GM23338 (cell line): Measurements from ENCODE around the gene ANO7.

ENCODE experiments used
- CREB1 ChIP-seq: fragments of 250-450 bp; sonication (Bioruptor Pico); IDR thresholded peaks from 2 replicates; pipeline ENCODE4 v1.5.0; 2020; ENCODE audit warnings: low read depth, mild to moderate bottlenecking, moderate library complexity
- EZH2 ChIP-seq: fragments of 200-600 bp; sonication (generic); IDR thresholded peaks from one replicate; pipeline ENCODE4 v1.8.0; 2017; ENCODE audit warnings: antibody characterized with exemption, mild to moderate bottlenecking, low read depth; ENCODE audit not compliant: unreplicated experiment
- EZH2phosphoT487 ChIP-seq: fragments of 200-600 bp; sonication (generic); IDR thresholded peaks from one replicate; pipeline ENCODE4 v1.8.1; 2018; ENCODE audit warnings: antibody characterized with exemption; ENCODE audit not compliant: unreplicated experiment
- JUNB ChIP-seq: IDR thresholded peaks from one replicate; pipeline ENCODE4 v1.6.1; 2016; ENCODE audit warnings: antibody characterized with exemption; ENCODE audit not compliant: unreplicated experiment
- NANOG ChIP-seq: IDR thresholded peaks from 2 replicates; pipeline ENCODE4 v1.6.1; 2016; ENCODE audit warnings: antibody characterized with exemption, borderline replicate concordance
- POLR2AphosphoS5 ChIP-seq: IDR thresholded peaks from 2 replicates; pipeline ENCODE4 v1.6.1; 2016; ENCODE audit warnings: antibody characterized with exemption, low read depth
- STAT1 ChIP-seq: IDR thresholded peaks from one replicate; pipeline ENCODE4 v1.6.1; 2016; ENCODE audit warnings: antibody characterized with exemption; ENCODE audit not compliant: unreplicated experiment
- ZNF114 ChIP-seq: fragments of 250-450 bp; sonication (Bioruptor Pico); IDR thresholded peaks from 2 replicates; pipeline ENCODE4 v1.5.0; 2020; ENCODE audit warnings: mild to moderate bottlenecking, moderate library complexity
- ZNF331 ChIP-seq: fragments of 250-450 bp; sonication (Bioruptor Pico); IDR thresholded peaks from 2 replicates; pipeline ENCODE4 v1.5.0; 2020; ENCODE audit warnings: low read depth, mild to moderate bottlenecking, moderate library complexity
- TF ChIP-seq, protein P1 (sequence below), 2 experiments: fragments of 200-600 bp in 1 of 2; sonication (generic) in 1 of 2; conservative IDR thresholded peaks; 2 replicates each; pipeline versions ENCODE4 v1.5.1 to v1.6.1; 2016 to 2017; ENCODE audit warnings: antibody characterized with exemption in 2 of 2, low read depth in 2 of 2, mild to moderate bottlenecking in 2 of 2, moderate library complexity in 1 of 2
- TF ChIP-seq, protein P2 (sequence below): IDR thresholded peaks from 2 replicates; pipeline ENCODE4 v1.6.1; 2016; ENCODE audit warnings: antibody characterized with exemption
- TF ChIP-seq, protein P3 (sequence below): IDR thresholded peaks from one replicate; pipeline ENCODE4 v1.6.1; 2018; ENCODE audit warnings: antibody characterized with exemption; ENCODE audit not compliant: unreplicated experiment

DNA sequence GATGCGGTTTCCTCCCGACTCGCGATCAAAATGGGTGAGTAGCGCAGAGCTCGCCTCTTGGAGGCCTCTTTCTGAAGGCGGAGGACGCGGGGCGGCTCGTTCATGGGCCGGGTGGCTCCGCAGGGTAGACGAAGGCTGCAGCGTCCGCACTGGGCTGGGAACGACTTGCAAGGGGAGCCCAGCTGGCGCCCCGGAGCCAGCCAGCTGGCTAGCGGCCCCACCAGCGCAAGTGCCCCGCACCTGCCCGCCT is 38.9 kb upstream of the ANO7 start:
- TF ChIP-seq, protein P1, sequence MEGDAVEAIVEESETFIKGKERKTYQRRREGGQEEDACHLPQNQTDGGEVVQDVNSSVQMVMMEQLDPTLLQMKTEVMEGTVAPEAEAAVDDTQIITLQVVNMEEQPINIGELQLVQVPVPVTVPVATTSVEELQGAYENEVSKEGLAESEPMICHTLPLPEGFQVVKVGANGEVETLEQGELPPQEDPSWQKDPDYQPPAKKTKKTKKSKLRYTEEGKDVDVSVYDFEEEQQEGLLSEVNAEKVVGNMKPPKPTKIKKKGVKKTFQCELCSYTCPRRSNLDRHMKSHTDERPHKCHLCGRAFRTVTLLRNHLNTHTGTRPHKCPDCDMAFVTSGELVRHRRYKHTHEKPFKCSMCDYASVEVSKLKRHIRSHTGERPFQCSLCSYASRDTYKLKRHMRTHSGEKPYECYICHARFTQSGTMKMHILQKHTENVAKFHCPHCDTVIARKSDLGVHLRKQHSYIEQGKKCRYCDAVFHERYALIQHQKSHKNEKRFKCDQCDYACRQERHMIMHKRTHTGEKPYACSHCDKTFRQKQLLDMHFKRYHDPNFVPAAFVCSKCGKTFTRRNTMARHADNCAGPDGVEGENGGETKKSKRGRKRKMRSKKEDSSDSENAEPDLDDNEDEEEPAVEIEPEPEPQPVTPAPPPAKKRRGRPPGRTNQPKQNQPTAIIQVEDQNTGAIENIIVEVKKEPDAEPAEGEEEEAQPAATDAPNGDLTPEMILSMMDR (conservative IDR thresholded peaks at IDR 0.05; ENCODE audit: low read depth in 2 of 2) = no peak
- no peak for TF ChIP-seq EZH2
- TF ChIP-seq ZNF331 = no peak
- no peak for TF ChIP-seq JUNB
- TF ChIP-seq, protein P2, sequence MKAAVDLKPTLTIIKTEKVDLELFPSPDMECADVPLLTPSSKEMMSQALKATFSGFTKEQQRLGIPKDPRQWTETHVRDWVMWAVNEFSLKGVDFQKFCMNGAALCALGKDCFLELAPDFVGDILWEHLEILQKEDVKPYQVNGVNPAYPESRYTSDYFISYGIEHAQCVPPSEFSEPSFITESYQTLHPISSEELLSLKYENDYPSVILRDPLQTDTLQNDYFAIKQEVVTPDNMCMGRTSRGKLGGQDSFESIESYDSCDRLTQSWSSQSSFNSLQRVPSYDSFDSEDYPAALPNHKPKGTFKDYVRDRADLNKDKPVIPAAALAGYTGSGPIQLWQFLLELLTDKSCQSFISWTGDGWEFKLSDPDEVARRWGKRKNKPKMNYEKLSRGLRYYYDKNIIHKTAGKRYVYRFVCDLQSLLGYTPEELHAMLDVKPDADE = no peak
- TF ChIP-seq ZNF114 (CRISPR knock-in tag) = no peak
- no peak for TF ChIP-seq EZH2phosphoT487
- no peak for TF ChIP-seq POLR2AphosphoS5
- TF ChIP-seq, protein P3, sequence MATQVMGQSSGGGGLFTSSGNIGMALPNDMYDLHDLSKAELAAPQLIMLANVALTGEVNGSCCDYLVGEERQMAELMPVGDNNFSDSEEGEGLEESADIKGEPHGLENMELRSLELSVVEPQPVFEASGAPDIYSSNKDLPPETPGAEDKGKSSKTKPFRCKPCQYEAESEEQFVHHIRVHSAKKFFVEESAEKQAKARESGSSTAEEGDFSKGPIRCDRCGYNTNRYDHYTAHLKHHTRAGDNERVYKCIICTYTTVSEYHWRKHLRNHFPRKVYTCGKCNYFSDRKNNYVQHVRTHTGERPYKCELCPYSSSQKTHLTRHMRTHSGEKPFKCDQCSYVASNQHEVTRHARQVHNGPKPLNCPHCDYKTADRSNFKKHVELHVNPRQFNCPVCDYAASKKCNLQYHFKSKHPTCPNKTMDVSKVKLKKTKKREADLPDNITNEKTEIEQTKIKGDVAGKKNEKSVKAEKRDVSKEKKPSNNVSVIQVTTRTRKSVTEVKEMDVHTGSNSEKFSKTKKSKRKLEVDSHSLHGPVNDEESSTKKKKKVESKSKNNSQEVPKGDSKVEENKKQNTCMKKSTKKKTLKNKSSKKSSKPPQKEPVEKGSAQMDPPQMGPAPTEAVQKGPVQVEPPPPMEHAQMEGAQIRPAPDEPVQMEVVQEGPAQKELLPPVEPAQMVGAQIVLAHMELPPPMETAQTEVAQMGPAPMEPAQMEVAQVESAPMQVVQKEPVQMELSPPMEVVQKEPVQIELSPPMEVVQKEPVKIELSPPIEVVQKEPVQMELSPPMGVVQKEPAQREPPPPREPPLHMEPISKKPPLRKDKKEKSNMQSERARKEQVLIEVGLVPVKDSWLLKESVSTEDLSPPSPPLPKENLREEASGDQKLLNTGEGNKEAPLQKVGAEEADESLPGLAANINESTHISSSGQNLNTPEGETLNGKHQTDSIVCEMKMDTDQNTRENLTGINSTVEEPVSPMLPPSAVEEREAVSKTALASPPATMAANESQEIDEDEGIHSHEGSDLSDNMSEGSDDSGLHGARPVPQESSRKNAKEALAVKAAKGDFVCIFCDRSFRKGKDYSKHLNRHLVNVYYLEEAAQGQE = no peak
- no peak for TF ChIP-seq CREB1 (CRISPR knock-in tag)
- no peak for TF ChIP-seq NANOG
- TF ChIP-seq STAT1 = no peak
